ENCODE data around the gene GALNT12.

Gene GALNT12

GRCh38 chr9:98783518-98784226 lies 23.8 kb upstream of the GALNT12 start:
- DNase-seq (ENCODE audit: low read depth) = no peak

GRCh38 chr9:98784831-98785806 lies 22.4 kb upstream of the GALNT12 start:
- no peak for DNase-seq (ENCODE audit: low read depth)

- DNase-seq (ENCODE audit: low read depth) = no peak
Observed at GRCh38 chr9:98786750-98787510, 20.5 kb upstream of the GALNT12 start.

GRCh38 chr9:98787766-98788335 lies 19.6 kb upstream of the GALNT12 start:
- no peak for DNase-seq (ENCODE audit: low read depth)

GRCh38 chr9:98789483-98790133 lies 17.9 kb upstream of the GALNT12 start:
- no peak for DNase-seq (ENCODE audit: low read depth)

GRCh38 chr9:98790134-98790841 lies 17.2 kb upstream of the GALNT12 start:
- DNase-seq (ENCODE audit: low read depth) = no peak

GRCh38 chr9:98790842-98791607 lies 16.4 kb upstream of the GALNT12 start:
- DNase-seq (ENCODE audit: low read depth) = peak; percentile 75

GRCh38 chr9:98791608-98792490 lies 15.6 kb upstream of the GALNT12 start:
- DNase-seq (ENCODE audit: low read depth) = no peak

GRCh38 chr9:98793031-98793430 lies 14.4 kb upstream of the GALNT12 start:
- DNase-seq (ENCODE audit: low read depth) = no peak

GRCh38 chr9:98794802-98795201 lies 12.7 kb upstream of the GALNT12 start:
- DNase-seq (ENCODE audit: low read depth) = no peak

GRCh38 chr9:98795295-98795955 lies 12.0 kb upstream of the GALNT12 start:
- DNase-seq (ENCODE audit: low read depth) = no peak

- DNase-seq (ENCODE audit: low read depth) = no peak
Observed at GRCh38 chr9:98795970-98796363, 11.5 kb upstream of the GALNT12 start.

GRCh38 chr9:98796364-98797101 lies 10.9 kb upstream of the GALNT12 start, which contains the start of gene ANKS6:
Gene ANKS6, minus strand, starts transcription at chr9:98796555. Its CDS starts 64 bp downstream, at chr9:98796491.
- no peak for DNase-seq (ENCODE audit: low read depth)

- no peak for DNase-seq (ENCODE audit: low read depth)
Observed at GRCh38 chr9:98797491-98797890, 10.0 kb upstream of the GALNT12 start.

- DNase-seq (ENCODE audit: low read depth) = no peak
Observed at GRCh38 chr9:98798254-98798653, 9.2 kb upstream of the GALNT12 start.

GRCh38 chr9:98801561-98801960 lies 5.9 kb upstream of the GALNT12 start:
- no peak for DNase-seq (ENCODE audit: low read depth)

GRCh38 chr9:98801969-98802371 lies 5.5 kb upstream of the GALNT12 start:
- no peak for DNase-seq (ENCODE audit: low read depth)

GRCh38 chr9:98804083-98804482 lies 3.4 kb upstream of the GALNT12 start:
- no peak for DNase-seq (ENCODE audit: low read depth)

All from HS-27A (cell line).